Subcutaneous abdominal adipose tissue (tissue), 5 donors: ENCODE data around the gene FAM89B.
A peak's percentile ranks its signal among the peaks of the same experiment; 100 is the strongest.
"Not testable (repeated sequence)": the region's sequence is repeated elsewhere in the genome, so short reads cannot be mapped to it uniquely, and the experiment has no call there.

ENCODE experiments used
- H3K27ac ChIP-seq: one replicate; pipeline ENCODE4 v1.7.0; 2013; ENCODE audit warnings: low read depth, mild to moderate bottlenecking, inconsistent platforms, low read length, moderate library complexity
- H3K27me3 ChIP-seq, 5 donors: one replicate each; pipeline ENCODE4 v1.7.0; 2013; ENCODE audit warnings: low read length in 5 of 5, inconsistent platforms in 1 of 5; ENCODE audit not compliant: control insufficient read depth in 5 of 5, insufficient read depth in 4 of 5
- H3K36me3 ChIP-seq, 5 donors: one replicate each; pipeline ENCODE4 v1.7.0; 2013; ENCODE audit warnings: low read length in 5 of 5; ENCODE audit not compliant: control insufficient read depth in 5 of 5, insufficient read depth in 5 of 5
- H3K4me1 ChIP-seq, 5 donors: one replicate each; pipeline ENCODE4 v1.7.0; 2013; ENCODE audit warnings: low read length in 5 of 5, mild to moderate bottlenecking in 3 of 5, moderate library complexity in 1 of 5; ENCODE audit not compliant: control insufficient read depth in 5 of 5, insufficient read depth in 5 of 5
- H3K4me3 ChIP-seq, 5 donors: one replicate each; pipeline ENCODE4 v1.7.0; 2013; ENCODE audit warnings: low read length in 5 of 5, low read depth in 1 of 5
- H3K9ac ChIP-seq, 5 donors: one replicate each; pipeline ENCODE4 v1.7.0; 2013; ENCODE audit warnings: low read length in 5 of 5, mild to moderate bottlenecking in 4 of 5, moderate library complexity in 3 of 5
- H3K9me3 ChIP-seq, 5 donors: one replicate each; pipeline ENCODE4 v1.7.0; 2013; ENCODE audit warnings: low read length in 5 of 5; ENCODE audit not compliant: control insufficient read depth in 5 of 5
- donor health status: healthy.
- donor health status: healthy.
- donor health status: healthy.
- donor health status: healthy.
- donor health status: healthy.

FAM89B gene

DNA sequence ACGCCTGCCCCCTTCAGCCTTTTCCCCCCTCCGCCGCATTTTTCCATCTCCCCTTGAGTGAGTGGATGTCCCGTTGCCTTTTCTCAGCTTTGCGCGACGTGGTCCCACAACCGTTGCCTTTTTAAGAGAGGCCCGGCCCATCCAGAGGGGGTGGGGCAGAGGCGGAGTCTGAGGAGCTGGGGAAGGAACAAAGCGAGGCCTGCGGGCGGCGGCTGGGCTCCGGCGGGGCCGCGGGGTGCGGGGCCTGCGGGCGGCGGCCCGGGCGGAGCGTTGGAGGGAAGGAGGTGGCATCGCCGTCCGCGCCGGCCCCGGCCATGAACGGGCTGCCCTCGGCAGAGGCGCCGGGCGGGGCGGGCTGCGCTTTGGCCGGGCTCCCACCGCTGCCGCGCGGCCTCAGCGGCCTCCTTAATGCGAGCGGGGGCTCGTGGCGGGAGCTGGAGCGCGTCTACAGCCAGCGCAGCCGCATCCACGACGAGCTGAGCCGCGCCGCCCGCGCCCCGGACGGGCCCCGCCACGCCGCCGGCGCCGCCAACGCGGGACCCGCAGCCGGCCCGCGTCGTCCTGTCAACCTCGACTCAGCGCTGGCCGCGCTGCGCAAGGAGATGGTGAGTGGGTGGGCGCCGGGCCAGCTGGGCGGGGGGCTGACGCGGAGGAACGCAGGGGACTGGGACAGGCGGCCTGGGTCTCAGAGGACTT is at the start of gene FAM89B:
FAM89B (plus strand) TSS at position 183 of the 696 bp plus-strand sequence; CDS start at position 315, 132 bp downstream.
- H3K9me3 ChIP-seq: no peaks in the 10 kb centered on the region
- H3K4me3 ChIP-seq: peak within 1 kb of the TSS; percentile 72 to 97 (median 87)
- peaks cover 12 to 84% (median 73%) of the 10 kb centered on the region in 5 donors for H3K4me1 ChIP-seq
- peak within 1 kb of the TSS; percentile 4 to 97 (median 72) for H3K9ac ChIP-seq
- H3K27me3 ChIP-seq: no peaks in the 10 kb centered on the region
- H3K36me3 ChIP-seq: peaks cover 0 to 4% (median 3%) of the 10 kb centered on the region in 5 donors
- peak within 1 kb of the TSS; percentile 84 for H3K27ac ChIP-seq

DNA sequence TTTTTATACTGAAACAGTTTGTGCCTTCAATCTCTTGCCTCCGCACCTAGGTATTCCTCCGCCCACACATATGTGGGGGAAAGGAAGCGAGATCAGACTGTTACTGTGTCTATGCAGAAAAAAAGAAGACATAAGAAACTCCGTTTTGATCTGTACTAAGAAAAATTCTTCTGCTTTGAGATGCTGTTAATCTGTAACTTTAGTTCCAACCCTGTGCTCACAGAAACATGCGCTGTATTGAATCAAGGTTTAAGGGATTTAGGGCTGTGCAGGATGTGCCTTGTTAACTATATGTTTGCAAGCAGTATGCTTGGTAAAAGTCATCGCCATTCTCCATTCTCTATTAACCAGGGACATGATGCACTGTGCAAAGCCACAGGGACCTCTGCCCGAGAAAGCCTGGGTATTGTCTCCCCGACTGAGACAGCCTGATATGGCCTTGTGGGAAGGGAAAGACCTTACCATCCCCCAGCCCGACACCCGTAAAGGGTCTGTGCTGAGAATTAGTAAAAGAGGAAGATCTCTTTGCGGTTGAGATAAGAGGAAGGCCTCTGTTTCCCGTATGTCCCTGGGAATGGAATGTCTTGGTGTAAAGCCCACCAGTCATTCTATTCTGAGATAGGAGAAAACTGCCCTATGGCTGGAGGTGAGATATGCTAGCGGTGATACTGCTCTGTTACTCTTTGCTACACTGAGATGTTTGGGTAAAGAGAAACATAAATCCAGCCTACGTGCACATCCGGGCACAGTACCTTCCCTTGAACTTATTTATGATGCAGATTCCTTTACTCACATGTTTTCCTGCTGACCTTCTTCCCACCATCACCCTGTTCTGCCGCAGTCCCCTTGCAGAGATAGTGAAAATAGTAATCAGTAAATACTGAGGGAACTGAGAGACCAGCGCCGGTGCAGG is 49.4 kb upstream of the FAM89B start:
- Histone ChIP-seq H3K4me1 (peaks cover 5 to 29% (median 23%) of the 10 kb centered on the region in 5 donors), H3K36me3 (peaks cover 0 to 15% (median 10%) of the 10 kb centered on the region in 5 donors)
- not testable (repeated sequence) for H3K27me3 ChIP-seq, H3K9ac ChIP-seq, H3K27ac ChIP-seq, H3K4me3 ChIP-seq, H3K9me3 ChIP-seq

DNA sequence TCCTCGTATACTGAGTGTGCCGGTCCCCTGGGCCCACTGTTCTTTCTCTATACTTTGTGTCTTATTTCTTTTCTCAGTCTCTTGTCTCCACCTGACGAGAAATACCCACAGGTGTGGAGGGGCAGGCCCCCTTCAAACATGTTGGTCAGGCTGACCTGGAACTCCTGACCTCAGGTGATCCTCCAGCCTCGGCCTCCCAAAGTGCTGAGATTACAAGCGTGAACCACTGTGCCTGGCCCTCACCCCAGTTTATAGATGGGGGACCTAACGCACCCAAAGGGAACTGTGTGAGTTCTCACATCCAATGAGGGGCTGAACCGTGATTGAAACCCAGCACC is 48.7 kb upstream of the FAM89B start:
- Histone ChIP-seq H3K36me3 (peaks cover 0 to 15% (median 13%) of the 10 kb centered on the region in 5 donors), H3K4me1 (peaks cover 5 to 29% (median 23%) of the 10 kb centered on the region in 5 donors)
- not testable (repeated sequence) for H3K4me3 ChIP-seq, H3K27ac ChIP-seq, H3K27me3 ChIP-seq, H3K9me3 ChIP-seq, H3K9ac ChIP-seq

DNA sequence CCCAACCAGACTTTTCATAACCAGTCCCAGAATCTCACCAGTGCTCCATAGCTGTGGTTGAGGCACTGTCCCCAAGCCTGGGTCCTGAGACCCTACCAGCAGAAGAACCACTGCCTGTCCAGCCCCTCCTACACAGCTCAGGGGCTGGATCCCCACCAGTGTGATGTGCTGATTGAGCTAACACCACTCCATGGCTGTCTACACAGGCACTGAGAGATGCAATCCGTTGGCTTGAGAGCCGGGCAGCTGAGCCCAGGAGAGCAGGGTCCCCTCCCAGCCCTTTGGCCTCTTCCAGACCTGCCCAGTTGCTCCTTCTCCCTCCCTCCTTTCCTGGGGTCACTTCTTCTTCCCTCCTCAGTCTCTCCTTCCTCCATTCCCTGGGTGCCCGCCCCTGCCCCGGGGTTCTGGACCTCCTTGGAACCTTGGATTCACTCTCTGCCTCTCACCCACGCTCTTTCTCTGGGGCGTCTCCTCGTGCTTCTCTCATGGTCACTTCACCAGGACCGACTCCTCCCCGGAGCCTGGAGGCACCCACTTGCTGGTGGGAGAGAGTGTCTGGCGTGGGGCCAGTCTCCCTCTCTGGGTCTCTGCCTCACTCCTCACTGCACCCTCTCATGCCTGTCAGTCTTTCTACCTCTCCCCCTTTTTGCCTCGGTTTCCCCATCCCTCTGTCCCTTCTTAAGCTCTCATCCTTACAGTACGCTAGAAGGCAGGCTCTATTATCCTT is 48.2 kb upstream of the FAM89B start:
- Histone ChIP-seq H3K4me3 (peak overlapping the region; percentile 52 to 78 (median 55)), H3K4me1 (peaks cover 5 to 29% (median 23%) of the 10 kb centered on the region in 5 donors), H3K27ac (no peak overlapping the region), H3K27me3 (no peaks in the 10 kb centered on the region), H3K9me3 (no peaks in the 10 kb centered on the region), H3K36me3 (peaks cover 0 to 21% (median 17%) of the 10 kb centered on the region in 5 donors), H3K9ac (peak overlapping the region in 4 of 5 donors; percentile 35 to 66 (median 60))

DNA sequence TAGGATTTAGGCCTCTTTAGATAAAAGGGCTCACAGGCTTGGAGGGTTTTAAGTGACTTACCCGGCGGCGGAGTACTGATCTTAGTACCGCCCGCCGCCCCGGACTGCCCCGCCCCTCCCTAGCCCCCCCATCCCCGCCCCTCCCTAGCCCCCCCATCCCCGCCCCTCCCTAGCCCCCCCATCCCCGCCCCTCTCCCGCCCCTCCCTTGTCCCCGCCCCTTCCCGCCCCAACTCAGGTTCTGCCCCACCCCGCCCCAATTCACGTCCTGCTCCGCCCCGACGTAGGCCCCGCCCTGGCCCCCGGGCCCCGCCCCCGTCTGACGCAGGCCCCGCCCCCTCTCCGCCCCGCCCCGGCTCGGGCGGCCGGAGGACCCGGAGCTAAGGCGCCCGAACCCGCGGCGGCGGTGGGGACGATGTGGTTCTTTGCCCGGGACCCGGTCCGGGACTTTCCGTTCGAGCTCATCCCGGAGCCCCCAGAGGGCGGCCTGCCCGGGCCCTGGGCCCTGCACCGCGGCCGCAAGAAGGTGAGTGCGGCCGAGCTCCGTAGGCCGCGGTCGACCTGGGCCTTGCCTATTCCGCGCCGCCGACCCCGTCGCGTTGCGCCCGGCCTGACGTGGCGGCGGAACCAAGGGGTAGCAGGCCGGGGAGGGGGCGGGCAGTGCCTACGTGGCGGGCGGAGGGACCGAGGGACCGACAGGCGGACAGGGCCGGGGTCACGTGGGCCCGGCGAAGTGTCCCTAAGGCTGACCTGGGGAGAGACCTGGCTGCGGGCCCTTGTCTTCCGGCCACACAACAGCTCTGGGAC is 47.4 kb upstream of the FAM89B start, which contains the start of gene SCYL1:
SCYL1 (plus strand) TSS at position 343 of the 805 bp plus-strand sequence; CDS start at position 414, 71 bp downstream.
- Histone ChIP-seq H3K4me3 (peak within 1 kb of the TSS; percentile 70 to 91 (median 82)), H3K4me1 (peaks cover 5 to 29% (median 23%) of the 10 kb centered on the region in 5 donors), H3K27me3 (no peaks in the 10 kb centered on the region), H3K9ac (peak within 1 kb of the TSS; percentile 71 to 94 (median 88)), H3K36me3 (peaks cover 0 to 29% (median 24%) of the 10 kb centered on the region in 5 donors), H3K9me3 (no peaks in the 10 kb centered on the region), H3K27ac (peak within 1 kb of the TSS; percentile 75)

DNA sequence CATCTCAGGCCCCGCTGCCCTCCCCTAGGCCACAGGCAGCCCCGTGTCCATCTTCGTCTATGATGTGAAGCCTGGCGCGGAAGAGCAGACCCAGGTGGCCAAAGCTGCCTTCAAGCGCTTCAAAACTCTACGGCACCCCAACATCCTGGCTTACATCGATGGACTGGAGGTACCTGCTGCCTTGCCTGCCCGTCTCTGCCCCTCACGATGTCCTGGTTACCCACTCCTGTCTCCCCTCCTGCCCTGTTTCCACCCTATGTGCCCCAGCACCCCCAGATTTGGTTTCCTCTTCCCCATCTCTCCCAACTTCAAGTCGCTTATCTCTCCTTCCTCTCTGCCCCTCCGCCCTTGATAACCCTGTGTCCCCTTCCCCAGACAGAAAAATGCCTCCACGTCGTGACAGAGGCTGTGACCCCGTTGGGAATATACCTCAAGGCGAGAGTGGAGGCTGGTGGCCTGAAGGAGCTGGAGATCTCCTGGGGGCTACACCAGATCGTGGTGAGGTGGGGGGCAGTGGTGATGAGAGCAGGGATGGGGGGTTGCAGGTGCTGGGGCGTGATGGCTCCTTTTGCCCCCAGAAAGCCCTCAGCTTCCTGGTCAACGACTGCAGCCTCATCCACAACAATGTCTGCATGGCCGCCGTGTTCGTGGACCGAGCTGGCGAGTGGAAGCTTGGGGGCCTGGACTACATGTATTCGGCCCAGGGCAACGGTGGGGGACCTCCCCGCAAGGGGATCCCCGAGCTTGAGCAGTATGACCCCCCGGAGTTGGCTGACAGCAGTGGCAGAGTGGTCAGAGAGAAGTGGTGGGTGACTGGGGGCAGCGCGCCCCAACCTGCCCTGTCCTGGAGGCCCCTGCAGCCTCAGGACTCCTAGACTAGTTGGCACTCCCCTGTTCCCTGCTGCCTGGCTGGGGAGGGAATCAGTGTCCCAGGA is 46.5 kb upstream of the FAM89B start:
- Histone ChIP-seq H3K9me3 (no peaks in the 10 kb centered on the region), H3K27ac (peak overlapping the region; percentile 75), H3K36me3 (peaks cover 0 to 37% (median 33%) of the 10 kb centered on the region in 5 donors), H3K9ac (peak overlapping the region; percentile 71 to 94 (median 88)), H3K27me3 (no peaks in the 10 kb centered on the region), H3K4me1 (peaks cover 5 to 29% (median 23%) of the 10 kb centered on the region in 5 donors), H3K4me3 (peak overlapping the region; percentile 67 to 91 (median 82))

DNA sequence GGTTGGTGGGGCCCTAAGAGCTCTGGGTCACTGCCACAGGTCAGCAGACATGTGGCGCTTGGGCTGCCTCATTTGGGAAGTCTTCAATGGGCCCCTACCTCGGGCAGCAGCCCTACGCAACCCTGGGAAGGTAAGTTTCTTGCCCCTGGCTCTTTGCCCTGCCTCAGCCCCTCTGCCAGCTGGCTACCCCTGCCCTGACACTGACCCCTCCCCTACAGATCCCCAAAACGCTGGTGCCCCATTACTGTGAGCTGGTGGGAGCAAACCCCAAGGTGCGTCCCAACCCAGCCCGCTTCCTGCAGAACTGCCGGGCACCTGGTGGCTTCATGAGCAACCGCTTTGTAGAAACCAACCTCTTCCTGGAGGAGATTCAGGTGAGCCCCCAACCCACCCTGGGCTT is 45.6 kb upstream of the FAM89B start:
- H3K9ac ChIP-seq: peak overlapping the region in 2 of 5 donors; percentile 88 to 94
- H3K27ac ChIP-seq: no peak overlapping the region
- peaks cover 0 to 47% (median 42%) of the 10 kb centered on the region in 5 donors for H3K36me3 ChIP-seq
- H3K4me3 ChIP-seq: no peak overlapping the region
- H3K27me3 ChIP-seq: no peaks in the 10 kb centered on the region
- H3K9me3 ChIP-seq: no peaks in the 10 kb centered on the region
- H3K4me1 ChIP-seq: peaks cover 5 to 29% (median 23%) of the 10 kb centered on the region in 5 donors

DNA sequence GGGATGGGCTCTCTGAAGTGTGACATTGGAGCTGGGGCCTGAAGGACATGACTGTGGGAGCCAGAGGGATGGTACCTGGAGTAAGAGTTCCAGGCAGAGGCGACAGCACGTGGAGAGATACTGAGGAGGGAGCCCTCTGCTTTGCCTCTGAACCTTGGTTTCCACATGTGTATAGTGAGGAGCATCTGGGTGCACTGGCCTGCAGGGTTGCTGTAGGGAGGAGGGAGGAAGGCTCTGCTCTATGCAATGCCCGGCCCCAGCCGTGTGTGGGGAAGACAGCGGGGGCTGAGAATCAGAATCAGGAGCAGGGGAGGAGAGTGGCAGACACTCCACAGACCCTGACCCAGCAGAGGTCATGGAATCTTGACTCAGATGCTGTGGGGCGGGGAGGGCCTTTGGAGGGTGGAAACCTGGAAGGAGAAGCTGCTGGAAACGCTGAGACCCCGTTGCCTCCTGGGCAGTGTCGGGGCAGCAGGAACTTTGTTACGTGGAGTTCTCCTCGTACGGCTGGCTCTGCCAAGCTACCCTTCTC is 43.5 kb upstream of the FAM89B start:
- no peaks in the 10 kb centered on the region for H3K27me3 ChIP-seq
- no peaks in the 10 kb centered on the region for H3K9me3 ChIP-seq
- peaks cover 5 to 21% (median 20%) of the 10 kb centered on the region in 5 donors for H3K4me1 ChIP-seq
- H3K9ac ChIP-seq: no peak overlapping the region
- no peak overlapping the region for H3K4me3 ChIP-seq
- peaks cover 0 to 65% (median 59%) of the 10 kb centered on the region in 5 donors for H3K36me3 ChIP-seq
- H3K27ac ChIP-seq: no peak overlapping the region
